Measurements from ENCODE around the gene NELL1.

Gene NELL1

GRCh38 chr11:20869123-20869522 is 199.7 kb downstream of the NELL1 start:
- no peak for DNase-seq (ENCODE audit: low read depth in 2 of 3, low spot score in 1 of 3)

GRCh38 chr11:20873054-20873453 is 203.7 kb downstream of the NELL1 start:
- no peak for DNase-seq (ENCODE audit: low read depth in 2 of 3, low spot score in 1 of 3)

GRCh38 chr11:20874358-20874757 is 205.0 kb downstream of the NELL1 start:
- no peak for DNase-seq (ENCODE audit: low read depth in 2 of 3, low spot score in 1 of 3)

- DNase-seq (ENCODE audit: low read depth in 2 of 3, low spot score in 1 of 3), result no peak
Measured at GRCh38 chr11:20875889-20876288, 206.5 kb downstream of the NELL1 start.

GRCh38 chr11:20876738-20877137 is 207.4 kb downstream of the NELL1 start:
- no peak for DNase-seq (ENCODE audit: low read depth in 2 of 3, low spot score in 1 of 3)

GRCh38 chr11:20880094-20880493 is 210.7 kb downstream of the NELL1 start:
- no peak for DNase-seq (ENCODE audit: low read depth in 2 of 3, low spot score in 1 of 3)

GRCh38 chr11:20881328-20882079 is 212.1 kb downstream of the NELL1 start:
- no peak for DNase-seq (ENCODE audit: low read depth in 2 of 3, low spot score in 1 of 3)

GRCh38 chr11:20887137-20887536 is 217.8 kb downstream of the NELL1 start:
- DNase-seq (ENCODE audit: low read depth in 2 of 3, low spot score in 1 of 3), result no peak

GRCh38 chr11:20894296-20894695 is 224.9 kb downstream of the NELL1 start:
- DNase-seq (ENCODE audit: low read depth in 2 of 3, low spot score in 1 of 3), result no peak

GRCh38 chr11:20909995-20910726 is 240.8 kb downstream of the NELL1 start:
- no peak for DNase-seq (ENCODE audit: low read depth in 2 of 3, low spot score in 1 of 3)

- DNase-seq (ENCODE audit: low read depth in 2 of 3, low spot score in 1 of 3), result no peak
Measured at GRCh38 chr11:20910733-20911132, 241.3 kb downstream of the NELL1 start.

GRCh38 chr11:20912065-20912821 is 242.9 kb downstream of the NELL1 start:
- DNase-seq (ENCODE audit: low read depth in 2 of 3, low spot score in 1 of 3), result no peak

- no peak for DNase-seq (ENCODE audit: low read depth in 2 of 3, low spot score in 1 of 3)
Measured at GRCh38 chr11:20912922-20913512, 243.6 kb downstream of the NELL1 start.

- DNase-seq (ENCODE audit: low read depth in 2 of 3, low spot score in 1 of 3), result no peak
Measured at GRCh38 chr11:20917306-20917705, 247.9 kb downstream of the NELL1 start.

GRCh38 chr11:20926799-20927540 is 257.6 kb downstream of the NELL1 start:
- DNase-seq (ENCODE audit: low read depth in 2 of 3, low spot score in 1 of 3), result no peak

- DNase-seq (ENCODE audit: low read depth in 2 of 3, low spot score in 1 of 3), result no peak
Measured at GRCh38 chr11:20931029-20931428, 261.6 kb downstream of the NELL1 start.

- no peak for DNase-seq (ENCODE audit: low read depth in 2 of 3, low spot score in 1 of 3)
Measured at GRCh38 chr11:20933086-20933485, 263.7 kb downstream of the NELL1 start.

- no peak for DNase-seq (ENCODE audit: low read depth in 2 of 3, low spot score in 1 of 3)
Measured at GRCh38 chr11:20933958-20934357, 264.6 kb downstream of the NELL1 start.

- DNase-seq (ENCODE audit: low read depth in 2 of 3, low spot score in 1 of 3), result no peak
Measured at GRCh38 chr11:20934516-20934915, 265.1 kb downstream of the NELL1 start.

GRCh38 chr11:20937826-20938225 is 268.4 kb downstream of the NELL1 start:
- no peak for DNase-seq (ENCODE audit: low read depth in 2 of 3, low spot score in 1 of 3)

- DNase-seq (ENCODE audit: low read depth in 2 of 3, low spot score in 1 of 3), result no peak
Measured at GRCh38 chr11:20949585-20949984, 280.2 kb downstream of the NELL1 start.
